Measurements from ENCODE around the gene CTSD. TPM values are rescaled to one million over a fixed set of nuclear protein-coding genes. Genes with fewer than 3 reads are reported as not detected.

CTSD gene
- total and polyA plus RNA-seq, 4 donors: 310 to 814 (median 553) TPM

- Histone ChIP-seq H3K36me3 (ENCODE audit: control insufficient read depth in 4 of 4, insufficient read depth in 3 of 4, low read depth in 1 of 4, low read length in 3 of 4) (no peaks in the 10 kb centered on the region), H3K4me3 (ENCODE audit: low read depth in 1 of 3, low read length in 3 of 3) (no peak overlapping the region), H3K9ac (ENCODE audit: low read depth in 1 of 2, low read length in 2 of 2) (no peak overlapping the region), H3K27me3 (ENCODE audit: control insufficient read depth in 4 of 4, insufficient read depth in 4 of 4, low read length in 3 of 4) (no peaks in the 10 kb centered on the region), H3K4me1 (ENCODE audit: control insufficient read depth in 4 of 4, insufficient read depth in 4 of 4, low read length in 3 of 4) (peaks cover 0 to 4% (median 0%) of the 10 kb centered on the region in 4 donors), H3K9me3 (ENCODE audit: control insufficient read depth in 4 of 4, low read length in 3 of 4) (no peaks in the 10 kb centered on the region), H3K27ac (ENCODE audit: low read depth in 1 of 2, low read length in 2 of 2) (no peak overlapping the region)
- no peak for TF ChIP-seq ATF3 (IDR thresholded peaks at IDR 0.05)
- TF ChIP-seq FOXA1 (IDR thresholded peaks at IDR 0.05): no peak
- TF ChIP-seq YY1 (IDR thresholded peaks at IDR 0.05): no peak
- TF ChIP-seq FOXA2 (IDR thresholded peaks at IDR 0.05): no peak
- TF ChIP-seq REST (IDR thresholded peaks at IDR 0.05): no peak
- no peak for TF ChIP-seq RAD21 (IDR thresholded peaks at IDR 0.05)
- TF ChIP-seq SP1 (IDR thresholded peaks at IDR 0.05): no peak
- DNase-seq (ENCODE audit: low spot score): no peak
- 81% methylated on average over 24 of the region's 24 CpGs for WGBS
Measured at GRCh38 chr11:1783725-1784529, 20.2 kb upstream of the CTSD start.

- Histone ChIP-seq H3K4me1 (ENCODE audit: control insufficient read depth in 4 of 4, insufficient read depth in 4 of 4, low read length in 3 of 4) (peaks cover 0 to 4% (median 0%) of the 10 kb centered on the region in 4 donors), H3K4me3 (ENCODE audit: low read depth in 1 of 3, low read length in 3 of 3) (no peak overlapping the region), H3K27ac (ENCODE audit: low read depth in 1 of 2, low read length in 2 of 2) (no peak overlapping the region), H3K9me3 (ENCODE audit: control insufficient read depth in 4 of 4, low read length in 3 of 4) (no peaks in the 10 kb centered on the region), H3K9ac (ENCODE audit: low read depth in 1 of 2, low read length in 2 of 2) (no peak overlapping the region), H3K27me3 (ENCODE audit: control insufficient read depth in 4 of 4, insufficient read depth in 4 of 4, low read length in 3 of 4) (no peaks in the 10 kb centered on the region), H3K36me3 (ENCODE audit: control insufficient read depth in 4 of 4, insufficient read depth in 3 of 4, low read depth in 1 of 4, low read length in 3 of 4) (no peaks in the 10 kb centered on the region)
- 77% methylated on average over 20 of the region's 20 CpGs for WGBS
- TF ChIP-seq JUND (IDR thresholded peaks at IDR 0.05) (no peak), EGR1 (IDR thresholded peaks at IDR 0.05; ENCODE audit: low read depth in 2 of 2) (no peak), ATF3 (IDR thresholded peaks at IDR 0.05) (no peak), MAX (IDR thresholded peaks at IDR 0.05) (no peak)
- no peak for DNase-seq (ENCODE audit: low spot score)
Measured at GRCh38 chr11:1782831-1783724, 19.4 kb upstream of the CTSD start.

GRCh38 chr11:1782031-1782590, 18.4 kb upstream of the CTSD start:
- Histone ChIP-seq H3K27ac (ENCODE audit: low read depth in 1 of 2, low read length in 2 of 2) (no peak overlapping the region), H3K4me3 (ENCODE audit: low read depth in 1 of 3, low read length in 3 of 3) (no peak overlapping the region), H3K9ac (ENCODE audit: low read depth in 1 of 2, low read length in 2 of 2) (no peak overlapping the region), H3K9me3 (ENCODE audit: control insufficient read depth in 4 of 4, low read length in 3 of 4) (no peaks in the 10 kb centered on the region), H3K36me3 (ENCODE audit: control insufficient read depth in 4 of 4, insufficient read depth in 3 of 4, low read depth in 1 of 4, low read length in 3 of 4) (no peaks in the 10 kb centered on the region), H3K4me1 (ENCODE audit: control insufficient read depth in 4 of 4, insufficient read depth in 4 of 4, low read length in 3 of 4) (peaks cover 0 to 4% (median 0%) of the 10 kb centered on the region in 4 donors), H3K27me3 (ENCODE audit: control insufficient read depth in 4 of 4, insufficient read depth in 4 of 4, low read length in 3 of 4) (no peaks in the 10 kb centered on the region)
- no peak for DNase-seq (ENCODE audit: low spot score)
- WGBS: 79% methylated on average over 13 of the region's 13 CpGs
- TF ChIP-seq ZBTB33 (IDR thresholded peaks at IDR 0.05) (no peak), FOXA1 (IDR thresholded peaks at IDR 0.05) (no peak), HNF4A (conservative IDR thresholded peaks at IDR 0.05) (no peak), REST (IDR thresholded peaks at IDR 0.05) (no peak), RXRA (IDR thresholded peaks at IDR 0.05) (no peak), YY1 (IDR thresholded peaks at IDR 0.05) (no peak), RAD21 (IDR thresholded peaks at IDR 0.05) (no peak), HNF4G (IDR thresholded peaks at IDR 0.05) (no peak), NR2F2 (IDR thresholded peaks at IDR 0.05) (no peak)

Data from liver (tissue), 9 donors.